ENCODE data around the gene ZMYM4.

The ZMYM4 gene

DNA sequence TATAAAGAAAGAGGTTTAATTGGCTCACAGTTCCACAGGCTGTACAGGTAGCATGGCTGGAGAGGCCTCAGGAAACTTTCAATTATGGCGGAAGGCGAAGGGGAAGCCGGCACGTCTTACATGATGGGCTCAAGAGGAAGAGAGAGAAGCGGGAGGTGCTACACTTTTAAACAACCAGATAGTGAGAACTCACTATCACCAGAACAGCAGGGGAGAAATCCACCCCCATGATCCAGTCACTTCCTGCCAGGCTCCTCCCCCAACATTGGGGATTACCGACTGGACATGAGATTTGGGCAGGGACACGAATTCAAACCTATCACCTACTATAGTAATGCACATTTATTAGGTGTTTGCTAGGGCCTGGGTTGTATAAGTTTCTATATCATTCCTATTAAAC lies 117.8 kb downstream of the ZMYM4 start:
- in situ Hi-C loops (cut with MboI; ENCODE audit: low pct_unique_long_range_greater_than_20kb, low sequenced_read_pairs, unreplicated experiment): no loop called here
- DNase-seq (ENCODE audit: low spot score): no peak
- TF ChIP-seq, protein P1, sequence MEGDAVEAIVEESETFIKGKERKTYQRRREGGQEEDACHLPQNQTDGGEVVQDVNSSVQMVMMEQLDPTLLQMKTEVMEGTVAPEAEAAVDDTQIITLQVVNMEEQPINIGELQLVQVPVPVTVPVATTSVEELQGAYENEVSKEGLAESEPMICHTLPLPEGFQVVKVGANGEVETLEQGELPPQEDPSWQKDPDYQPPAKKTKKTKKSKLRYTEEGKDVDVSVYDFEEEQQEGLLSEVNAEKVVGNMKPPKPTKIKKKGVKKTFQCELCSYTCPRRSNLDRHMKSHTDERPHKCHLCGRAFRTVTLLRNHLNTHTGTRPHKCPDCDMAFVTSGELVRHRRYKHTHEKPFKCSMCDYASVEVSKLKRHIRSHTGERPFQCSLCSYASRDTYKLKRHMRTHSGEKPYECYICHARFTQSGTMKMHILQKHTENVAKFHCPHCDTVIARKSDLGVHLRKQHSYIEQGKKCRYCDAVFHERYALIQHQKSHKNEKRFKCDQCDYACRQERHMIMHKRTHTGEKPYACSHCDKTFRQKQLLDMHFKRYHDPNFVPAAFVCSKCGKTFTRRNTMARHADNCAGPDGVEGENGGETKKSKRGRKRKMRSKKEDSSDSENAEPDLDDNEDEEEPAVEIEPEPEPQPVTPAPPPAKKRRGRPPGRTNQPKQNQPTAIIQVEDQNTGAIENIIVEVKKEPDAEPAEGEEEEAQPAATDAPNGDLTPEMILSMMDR (IDR thresholded peaks at IDR 0.05; ENCODE audit: extremely low read depth, insufficient read depth, missing control alignments): no peak

DNA sequence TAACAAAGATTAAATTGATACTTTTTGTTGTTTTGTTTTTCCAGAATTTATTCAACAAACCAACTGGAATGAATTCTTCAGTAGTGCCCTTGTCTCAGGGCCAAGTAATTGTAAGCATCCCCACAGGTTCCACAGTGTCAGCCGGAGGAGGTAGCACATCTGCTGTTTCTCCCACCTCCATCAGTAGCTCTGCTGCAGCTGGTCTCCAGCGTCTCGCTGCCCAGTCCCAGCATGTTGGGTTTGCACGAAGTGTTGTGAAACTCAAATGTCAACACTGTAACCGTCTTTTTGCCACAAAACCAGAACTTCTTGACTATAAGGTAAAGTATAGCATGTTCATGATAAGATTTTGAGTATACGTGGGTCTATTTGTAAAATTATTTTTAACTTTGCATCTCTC lies 118.5 kb downstream of the ZMYM4 start:
- no peak for DNase-seq (ENCODE audit: low spot score)

DNA sequence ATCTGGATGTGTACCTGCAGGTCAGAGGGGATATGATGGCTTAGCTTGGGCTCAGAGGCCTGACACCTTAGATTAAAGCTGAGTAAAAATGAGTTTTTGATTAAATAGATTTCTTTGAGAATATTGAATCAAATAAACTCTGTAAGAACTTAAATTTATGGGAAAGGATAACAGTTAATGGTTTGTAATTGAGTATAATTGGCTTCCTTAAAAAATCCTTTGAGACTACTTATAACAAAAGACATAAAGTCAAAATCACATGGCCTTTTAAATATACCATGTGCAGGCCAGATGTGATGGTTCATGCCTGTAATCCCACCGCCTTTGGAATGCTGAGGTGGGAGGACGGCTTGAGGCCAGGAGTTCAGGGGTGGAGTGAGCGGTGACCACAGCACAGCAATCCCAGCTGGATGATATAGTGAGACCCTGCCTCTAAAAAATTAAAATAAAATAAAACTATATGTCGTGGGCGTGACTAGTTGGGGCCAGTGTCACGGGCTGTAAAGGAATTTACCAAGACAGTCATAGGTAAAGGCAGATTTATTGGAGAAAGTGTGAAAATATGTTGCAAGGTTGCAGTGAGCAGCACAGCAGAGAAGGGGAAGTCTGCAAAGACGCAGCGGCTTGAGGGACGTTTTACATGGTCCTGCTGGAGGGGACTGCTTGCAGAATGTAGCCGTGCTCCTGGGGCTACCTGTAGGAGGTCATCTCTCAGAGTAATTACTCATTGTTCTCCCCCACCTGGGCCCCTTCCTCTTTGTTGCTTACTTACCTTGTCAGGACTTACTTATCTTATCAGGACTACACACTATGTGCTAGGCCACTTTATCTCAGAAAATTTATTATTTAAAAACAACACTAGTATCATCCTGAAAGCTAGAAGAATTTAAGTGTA lies 122.3 kb downstream of the ZMYM4 start:
- TF ChIP-seq, protein P1 (IDR thresholded peaks at IDR 0.05; ENCODE audit: extremely low read depth, insufficient read depth, missing control alignments): no peak
- in situ Hi-C loops (cut with MboI; ENCODE audit: low pct_unique_long_range_greater_than_20kb, low sequenced_read_pairs, unreplicated experiment): no loop called here
- no peak for DNase-seq (ENCODE audit: low spot score)

More for the DNA sequence above, 118.5 kb downstream of the ZMYM4 start:
- in situ Hi-C loops (cut with MboI; ENCODE audit: low pct_unique_long_range_greater_than_20kb, low sequenced_read_pairs, unreplicated experiment): no loop called here
- TF ChIP-seq, protein P1 (IDR thresholded peaks at IDR 0.05; ENCODE audit: extremely low read depth, insufficient read depth, missing control alignments): no peak

DNA sequence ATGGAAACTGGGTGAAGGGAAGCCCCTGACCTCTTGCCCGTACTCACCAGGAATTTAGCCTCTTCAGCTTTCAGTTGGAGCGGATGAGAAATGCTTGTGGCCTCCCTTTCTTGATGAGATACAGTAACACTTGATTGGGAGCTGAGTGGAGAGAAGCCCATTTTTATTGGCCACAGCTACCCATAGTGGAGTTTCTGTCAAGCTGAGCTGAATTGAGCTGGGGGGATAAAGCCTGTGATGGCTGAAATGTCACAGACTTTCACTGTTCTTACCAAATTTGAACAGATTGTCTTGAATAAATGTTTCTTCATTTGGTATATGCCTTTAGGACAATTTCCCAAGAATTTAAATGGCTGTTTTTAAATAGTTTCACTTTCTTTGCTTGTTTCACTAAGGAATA lies 125.9 kb downstream of the ZMYM4 start:
- DNase-seq (ENCODE audit: low spot score): no peak
- TF ChIP-seq, protein P1 (IDR thresholded peaks at IDR 0.05; ENCODE audit: extremely low read depth, insufficient read depth, missing control alignments): no peak
- in situ Hi-C loops (cut with MboI; ENCODE audit: low pct_unique_long_range_greater_than_20kb, low sequenced_read_pairs, unreplicated experiment): no loop called here

DNA sequence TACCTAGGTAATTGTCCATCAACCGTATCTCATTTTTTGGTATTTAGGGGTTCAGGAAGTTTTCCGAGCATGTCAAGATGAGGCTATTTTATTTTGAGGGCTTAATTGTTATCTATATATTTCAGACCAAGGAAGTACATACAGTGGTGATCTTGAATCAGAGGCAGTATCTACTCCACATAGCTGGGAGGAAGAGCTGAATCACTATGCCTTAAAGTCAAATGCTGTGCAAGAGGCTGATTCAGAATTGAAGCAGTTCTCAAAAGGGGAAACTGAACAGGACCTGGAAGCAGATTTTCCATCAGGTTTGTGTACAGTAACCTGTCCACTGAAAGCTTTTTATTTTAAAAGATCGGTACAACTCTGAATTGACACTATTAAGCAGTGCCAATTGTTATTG lies 130.2 kb downstream of the ZMYM4 start:
- in situ Hi-C loops (cut with MboI; ENCODE audit: low pct_unique_long_range_greater_than_20kb, low sequenced_read_pairs, unreplicated experiment): no loop called here
- DNase-seq (ENCODE audit: low spot score): no peak
- TF ChIP-seq, protein P1 (IDR thresholded peaks at IDR 0.05; ENCODE audit: extremely low read depth, insufficient read depth, missing control alignments): no peak

DNA sequence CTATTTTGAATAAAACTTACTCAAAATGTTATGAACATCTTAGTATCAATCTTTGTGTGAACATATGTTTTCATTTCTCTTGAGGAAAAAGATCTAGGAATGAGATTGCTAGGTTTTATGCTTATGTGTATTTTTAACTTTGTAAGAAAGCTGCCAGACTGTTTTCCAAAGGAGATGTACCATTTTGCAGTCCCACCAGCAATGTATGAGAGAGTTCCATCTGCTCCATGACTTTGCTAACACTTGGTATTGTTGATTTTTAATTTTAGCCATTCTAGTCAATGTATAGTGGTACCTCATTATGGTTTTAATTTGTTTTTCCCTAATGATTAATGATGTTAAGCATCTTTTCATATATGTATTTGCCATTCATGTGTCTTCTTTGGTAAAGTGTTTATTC lies 132.5 kb downstream of the ZMYM4 start:
- no peak for DNase-seq (ENCODE audit: low spot score)
- in situ Hi-C loops (cut with MboI; ENCODE audit: low pct_unique_long_range_greater_than_20kb, low sequenced_read_pairs, unreplicated experiment): no loop called here
- TF ChIP-seq, protein P1 (IDR thresholded peaks at IDR 0.05; ENCODE audit: extremely low read depth, insufficient read depth, missing control alignments): no peak

Measured in GM13977 (cell line).